KMS-11 (cell line): ENCODE data around the gene KCNT1.

Experiments used
- H2AFZ ChIP-seq: fragments of 200-600 bp; sonication (generic); 2 replicates; pipeline ENCODE4 v1.6.1; 2016; ENCODE audit warnings: antibody characterized with exemption, mixed run types, low read depth
- H3K27ac ChIP-seq: fragments of 200-600 bp; sonication (generic); 2 replicates; pipeline ENCODE4 v1.6.1; 2016; ENCODE audit warnings: mild to moderate bottlenecking, mixed run types
- H3K27me3 ChIP-seq: fragments of 200-600 bp; sonication (generic); 2 replicates; pipeline ENCODE4 v1.6.1; 2017; ENCODE audit warnings: mild to moderate bottlenecking, low read depth, mixed run types, moderate library complexity; ENCODE audit not compliant: insufficient read depth
- H3K36me3 ChIP-seq: fragments of 200-600 bp; sonication (generic); 2 replicates; pipeline ENCODE4 v1.6.1; 2017; ENCODE audit warnings: mild to moderate bottlenecking, mixed run types; ENCODE audit not compliant: insufficient read depth
- H3K4me1 ChIP-seq: fragments of 200-600 bp; sonication (generic); 2 replicates; pipeline ENCODE4 v1.6.1; 2016; ENCODE audit warnings: mild to moderate bottlenecking, low read depth, mixed run types; ENCODE audit not compliant: poor library complexity, severe bottlenecking
- H3K4me2 ChIP-seq: fragments of 200-600 bp; sonication (generic); 2 replicates; pipeline ENCODE4 v1.7.0; 2016; ENCODE audit warnings: mild to moderate bottlenecking, mixed run types
- H3K4me3 ChIP-seq: fragments of 200-600 bp; sonication (generic); IDR thresholded peaks from 2 replicates; pipeline ENCODE4 v1.6.1; 2017; ENCODE audit warnings: low read depth, low read length, mixed read lengths; ENCODE audit not compliant: insufficient read depth
- H3K79me2 ChIP-seq: fragments of 200-600 bp; sonication (generic); 2 replicates; pipeline ENCODE4 v1.6.1; 2016; ENCODE audit warnings: low read depth, mixed run types; ENCODE audit not compliant: insufficient read depth
- H3K9ac ChIP-seq: fragments of 200-600 bp; sonication (generic); 2 replicates; pipeline ENCODE4 v1.6.1; 2016; ENCODE audit warnings: mild to moderate bottlenecking, mixed run types
- H4K20me1 ChIP-seq: fragments of 200-600 bp; sonication (generic); 2 replicates; pipeline ENCODE4 v1.6.1; 2016; ENCODE audit warnings: mild to moderate bottlenecking, mixed run types; ENCODE audit not compliant: insufficient read depth
- TF ChIP-seq, protein P1 (sequence below): fragments of 200-600 bp; sonication (generic); conservative IDR thresholded peaks from 2 replicates; pipeline ENCODE4 v1.6.1; 2017; ENCODE audit warnings: low read depth, mild to moderate bottlenecking, antibody characterized with exemption, low read length, moderate library complexity, mixed read lengths

The KCNT1 gene

DNA sequence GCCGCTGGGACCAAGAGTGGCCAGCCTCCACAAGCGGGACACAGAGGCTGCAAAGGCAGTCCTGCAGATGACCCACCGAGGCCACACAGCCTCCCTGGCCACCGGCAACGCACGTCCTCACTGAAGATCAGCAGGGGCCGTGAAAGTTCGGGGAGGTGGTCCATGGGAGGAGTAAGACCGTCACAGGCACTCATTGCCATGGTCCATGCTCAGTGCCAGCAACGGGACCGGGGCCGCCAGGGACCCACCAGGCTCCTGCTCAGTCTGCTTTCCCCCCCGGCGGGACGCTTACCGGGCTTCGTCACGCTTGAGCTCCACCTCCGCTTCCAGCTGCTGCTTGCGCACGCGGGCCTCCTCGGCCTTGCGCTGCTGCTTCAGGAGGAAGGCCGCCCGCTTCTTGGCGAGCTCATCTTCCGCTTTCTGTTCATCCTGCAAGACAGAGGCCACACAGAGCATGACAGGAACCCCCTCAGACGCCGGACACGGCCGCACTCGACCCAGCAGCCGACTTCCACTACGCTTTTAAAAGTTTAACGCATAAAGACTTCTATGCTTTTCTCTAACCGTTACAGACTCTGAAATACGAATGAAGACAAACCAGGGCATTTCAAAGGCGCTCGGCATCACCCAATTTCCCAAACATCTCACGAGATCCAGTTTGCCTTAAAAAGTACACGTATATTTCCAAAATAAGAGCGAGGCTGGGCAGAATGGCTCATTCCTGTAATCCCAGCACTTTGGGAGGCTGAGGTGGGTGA lies 116.9 kb downstream of the KCNT1 start:
- H3K4me3 ChIP-seq = no peak overlapping the region
- H4K20me1 ChIP-seq = no peaks in the 10 kb centered on the region
- no peaks in the 10 kb centered on the region for H3K27me3 ChIP-seq
- H3K27ac ChIP-seq = no peak overlapping the region
- TF ChIP-seq, protein P1, sequence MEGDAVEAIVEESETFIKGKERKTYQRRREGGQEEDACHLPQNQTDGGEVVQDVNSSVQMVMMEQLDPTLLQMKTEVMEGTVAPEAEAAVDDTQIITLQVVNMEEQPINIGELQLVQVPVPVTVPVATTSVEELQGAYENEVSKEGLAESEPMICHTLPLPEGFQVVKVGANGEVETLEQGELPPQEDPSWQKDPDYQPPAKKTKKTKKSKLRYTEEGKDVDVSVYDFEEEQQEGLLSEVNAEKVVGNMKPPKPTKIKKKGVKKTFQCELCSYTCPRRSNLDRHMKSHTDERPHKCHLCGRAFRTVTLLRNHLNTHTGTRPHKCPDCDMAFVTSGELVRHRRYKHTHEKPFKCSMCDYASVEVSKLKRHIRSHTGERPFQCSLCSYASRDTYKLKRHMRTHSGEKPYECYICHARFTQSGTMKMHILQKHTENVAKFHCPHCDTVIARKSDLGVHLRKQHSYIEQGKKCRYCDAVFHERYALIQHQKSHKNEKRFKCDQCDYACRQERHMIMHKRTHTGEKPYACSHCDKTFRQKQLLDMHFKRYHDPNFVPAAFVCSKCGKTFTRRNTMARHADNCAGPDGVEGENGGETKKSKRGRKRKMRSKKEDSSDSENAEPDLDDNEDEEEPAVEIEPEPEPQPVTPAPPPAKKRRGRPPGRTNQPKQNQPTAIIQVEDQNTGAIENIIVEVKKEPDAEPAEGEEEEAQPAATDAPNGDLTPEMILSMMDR = no peak
- no peak overlapping the region for H3K4me2 ChIP-seq
- no peaks in the 10 kb centered on the region for H3K4me1 ChIP-seq
- H2AFZ ChIP-seq = no peak overlapping the region
- no peak overlapping the region for H3K9ac ChIP-seq
- H3K79me2 ChIP-seq = no peaks in the 10 kb centered on the region
- peaks cover 3% of the 10 kb centered on the region; the same call in 1 of the 2 replicates for H3K36me3 ChIP-seq

DNA sequence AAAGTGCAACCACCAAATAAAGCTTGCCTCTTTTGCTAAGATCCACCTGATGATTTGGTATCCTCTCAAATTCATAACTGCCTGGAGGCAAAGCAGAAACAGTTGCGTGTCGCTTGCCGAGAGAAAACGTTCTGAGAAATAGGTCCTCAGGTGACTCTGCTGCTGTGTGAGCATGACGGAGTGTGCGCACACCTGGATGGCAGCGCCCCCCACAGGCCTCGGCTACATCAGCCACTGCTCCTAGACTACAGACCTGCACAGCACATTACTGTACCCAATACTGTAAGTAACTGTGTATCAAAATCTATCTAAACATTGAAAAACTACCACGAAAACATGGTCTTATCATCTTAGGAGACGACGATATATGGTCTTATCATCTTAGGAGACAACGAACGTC lies 117.9 kb downstream of the KCNT1 start:
- H3K27ac ChIP-seq = no peak overlapping the region
- no peak overlapping the region for H3K4me2 ChIP-seq
- no peaks in the 10 kb centered on the region for H3K4me1 ChIP-seq
- H3K36me3 ChIP-seq = peaks cover 1% of the 10 kb centered on the region; the same call in 1 of the 2 replicates
- H3K4me3 ChIP-seq = no peak overlapping the region
- no peaks in the 10 kb centered on the region for H4K20me1 ChIP-seq
- H3K27me3 ChIP-seq = no peaks in the 10 kb centered on the region
- H3K9ac ChIP-seq = no peak overlapping the region
- TF ChIP-seq, protein P1 = no peak; the same call in 1 of the 2 replicates
- no peaks in the 10 kb centered on the region for H3K79me2 ChIP-seq
- H2AFZ ChIP-seq = no peak overlapping the region

DNA sequence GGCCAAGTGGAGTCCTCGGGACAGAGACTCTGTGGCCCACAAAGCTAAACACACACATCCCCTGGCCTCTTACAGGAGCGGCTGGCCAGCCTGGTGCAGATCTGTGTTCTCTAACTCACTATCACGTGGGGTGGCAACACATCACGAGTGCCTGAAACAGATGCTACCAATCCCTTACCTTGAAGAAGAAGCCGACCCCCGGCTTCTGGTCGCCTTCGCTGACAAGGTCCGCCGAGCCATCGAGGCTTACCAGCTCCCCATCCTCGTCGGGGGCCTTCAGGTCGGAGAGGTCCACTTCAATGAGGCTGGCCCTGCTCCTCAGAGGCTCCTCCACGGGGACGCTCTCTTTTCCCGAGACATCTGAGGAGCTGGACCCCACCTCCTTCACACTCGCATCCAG lies 118.7 kb downstream of the KCNT1 start:
- Histone ChIP-seq H4K20me1 (no peaks in the 10 kb centered on the region), H3K36me3 (no peaks in the 10 kb centered on the region; the same call in 1 of the 2 replicates), H3K27me3 (no peaks in the 10 kb centered on the region), H3K4me3 (no peak overlapping the region), H2AFZ (no peak overlapping the region), H3K9ac (no peak overlapping the region), H3K27ac (no peak overlapping the region), H3K79me2 (no peaks in the 10 kb centered on the region), H3K4me1 (no peaks in the 10 kb centered on the region), H3K4me2 (no peak overlapping the region)
- TF ChIP-seq, protein P1 = no peak

DNA sequence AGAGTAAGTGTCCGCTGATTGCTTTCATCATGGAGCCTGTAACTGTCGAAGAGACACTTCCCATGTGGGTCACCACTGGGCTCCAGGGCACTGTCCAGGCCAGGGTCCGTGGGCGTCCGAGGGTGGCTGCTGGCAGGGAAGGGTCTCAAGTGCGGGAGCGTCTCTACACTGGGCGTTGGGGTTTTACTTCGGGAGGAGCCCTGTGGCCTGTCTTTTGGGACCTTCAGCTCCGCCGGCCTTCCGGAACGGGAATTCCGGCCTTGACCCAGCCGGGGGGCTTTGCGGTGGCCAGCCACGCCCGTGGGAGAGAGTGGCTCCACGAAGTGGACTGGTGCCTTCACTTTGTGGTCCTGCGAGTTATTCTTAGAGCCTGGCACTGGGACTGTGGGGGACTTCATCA lies 119.1 kb downstream of the KCNT1 start:
- Histone ChIP-seq H3K4me1 (no peaks in the 10 kb centered on the region), H3K79me2 (no peaks in the 10 kb centered on the region), H3K4me3 (no peak overlapping the region), H2AFZ (no peak overlapping the region), H3K27me3 (no peaks in the 10 kb centered on the region), H4K20me1 (no peaks in the 10 kb centered on the region), H3K27ac (no peak overlapping the region), H3K36me3 (no peaks in the 10 kb centered on the region; the same call in 1 of the 2 replicates), H3K9ac (no peak overlapping the region), H3K4me2 (no peak overlapping the region)
- TF ChIP-seq, protein P1 = no peak
